ENCODE results near the gene HLA-E.

GRCh38 chr6:30508890-30509736, 19.8 kb downstream of the HLA-E start:
- no peak for TF ChIP-seq CTCF (IDR thresholded peaks at IDR 0.05; ENCODE audit: low read depth, low read length, missing input control)
- no peak for TF ChIP-seq REST (IDR thresholded peaks at IDR 0.05)
- no peak for TF ChIP-seq TAF1 (conservative IDR thresholded peaks at IDR 0.05)
- peak in 1 of 2 donors; percentile 17 for TF ChIP-seq GABPA (IDR thresholded peaks at IDR 0.05 in 1 of 2, conservative IDR thresholded peaks at IDR 0.05 in 1 of 2)
- TF ChIP-seq ZBTB33 (IDR thresholded peaks at IDR 0.05), result no peak
- no peak for TF ChIP-seq RAD21 (IDR thresholded peaks at IDR 0.05)
- no peak for TF ChIP-seq MAX (IDR thresholded peaks at IDR 0.05)
- no peak for TF ChIP-seq RXRA (IDR thresholded peaks at IDR 0.05)
- TF ChIP-seq ATF3 (IDR thresholded peaks at IDR 0.05), result no peak
- TF ChIP-seq SP1 (IDR thresholded peaks at IDR 0.05), result no peak

Measured in liver (tissue), 3 donors.